ENCODE data around the gene SCN1A. TPM values are rescaled to one million over a fixed set of nuclear protein-coding genes. Genes with fewer than 3 reads are reported as not detected.
A peak's percentile ranks its signal among the peaks of the same experiment; 100 is the strongest.

The SCN1A gene
- total and polyA plus RNA-seq, 2 of the 13 experiments (the other 11 are each of a cell fraction or from before 2014, with no cell fraction given), result 19.9 to 39.4 TPM

GRCh38 chr2:166140475-166140874, 12.7 kb upstream of the SCN1A start:
- no TSS peak for BruUV-seq (replicated peaks)
- no peaks in the 10 kb centered on the region for H4K20me1 ChIP-seq (ENCODE audit: insufficient read depth, low read length)
- H2AFZ ChIP-seq (ENCODE audit: low read length), result peak overlapping the region; percentile 60
- intact Hi-C loops (cut with micrococcal nuclease; ENCODE audit: unreplicated experiment), result no loop called here
- TF ChIP-seq ZNF530 (CRISPR knock-in tag; IDR thresholded peaks at IDR 0.05; ENCODE audit: low read depth) (no peak), ZKSCAN1 (IDR thresholded peaks at IDR 0.05; ENCODE audit: low read length) (no peak), ZBTB2 (CRISPR knock-in tag; IDR thresholded peaks at IDR 0.05; ENCODE audit: low read depth) (no peak), PAX8 (CRISPR knock-in tag; IDR thresholded peaks at IDR 0.05; ENCODE audit: borderline replicate concordance) (0 out of 2 replicates have a peak, but pooled peaks have one; percentile 55), DPF2 (CRISPR knock-in tag; IDR thresholded peaks at IDR 0.05; ENCODE audit: borderline replicate concordance, low read depth) (no peak), RFX3 (CRISPR knock-in tag; IDR thresholded peaks at IDR 0.05) (no peak), E2F1 (CRISPR knock-in tag; IDR thresholded peaks at IDR 0.05) (no peak)
- 80% methylated on average over 7 of the region's 7 CpGs for WGBS (ENCODE audit: low lambda C conversion rate)
- H3K9ac ChIP-seq (ENCODE audit: insufficient read depth, low read depth, low read length), result no peak overlapping the region
- H3K4me1 ChIP-seq (ENCODE audit: insufficient read depth, low read length), result peaks cover 52% of the 10 kb centered on the region
- DNase-seq (ENCODE audit: low spot score), result no peak
- no peak for ATAC-seq
- ChIA-PET CTCF (ENCODE audit: low intra/inter-chr PET ratio, low total read pairs) (no interaction called here), POLR2A (interaction anchor here (0.9 kb wide), 1 partner anchor 17 kb away, joined by 5 read pairs; no protein-coding TSS in a partner anchor)
- in situ Hi-C loops (cut with HindIII; ENCODE audit: extremely low pct_ligation_motif_present, low pct_unique_long_range_greater_than_20kb), result no loop called here
- H3K9me3 ChIP-seq (ENCODE audit: low read length), result peaks cover 8% of the 10 kb centered on the region
- no peak for FAIRE-seq
- H3K4me3 ChIP-seq (replicated peaks in 1 of 3; ENCODE audit: insufficient read depth in 1 of 3, low read depth in 2 of 3, low read length in 3 of 3), result no peak overlapping the region
- peak overlapping the region; percentile 3 for H3K27ac ChIP-seq (ENCODE audit: extremely low read length, insufficient read depth, low read length)
- no peaks in the 10 kb centered on the region for H3K36me3 ChIP-seq (replicated peaks in 1 of 2; ENCODE audit: control insufficient read depth in 1 of 2, insufficient read depth in 2 of 2, low read length in 2 of 2)
- H3K4me2 ChIP-seq (ENCODE audit: low read depth, low read length), result no peak overlapping the region
- no peaks in the 10 kb centered on the region for H3K79me2 ChIP-seq (ENCODE audit: insufficient read depth, low read length)
- H3K27me3 ChIP-seq (ENCODE audit: control insufficient read depth in 1 of 2, insufficient read depth in 2 of 2, low read length in 2 of 2), result no peaks in the 10 kb centered on the region
